K562 (cell line): Measurements from ENCODE around the gene INKA2.

ENCODE experiments used
- E2F4 ChIP-seq: sonication (generic); formaldehyde crosslinking; IDR thresholded peaks from 2 replicates; pipeline ENCODE4 v1.8.0; 2022; ENCODE audit warnings: mild to moderate bottlenecking, low read depth, missing genetic modification reagents
- MCM5 ChIP-seq: fragments of 450-650 bp; IDR thresholded peaks from 2 replicates; pipeline ENCODE4 v1.6.1; 2016; ENCODE audit warnings: low read depth
- MTA2 ChIP-seq: fragments of 450-650 bp; IDR thresholded peaks from 2 replicates; pipeline ENCODE4 v1.6.1; 2016; ENCODE audit warnings: low read depth
- NFYB ChIP-seq: IDR thresholded peaks from 2 replicates; pipeline ENCODE4 v1.6.1; 2011; ENCODE audit warnings: mild to moderate bottlenecking, moderate library complexity; ENCODE audit not compliant: insufficient read length; ENCODE audit errors: extremely low read depth
- POLR2A ChIP-seq: fragments of 450-650 bp; conservative IDR thresholded peaks from 2 replicates; pipeline ENCODE4 v1.6.1; 2016
- TCFL5 ChIP-seq: fragments of 250-450 bp; sonication (Bioruptor Pico); conservative IDR thresholded peaks from 2 replicates; pipeline ENCODE4 v1.6.1; 2021; ENCODE audit warnings: mild to moderate bottlenecking, moderate library complexity, matching md5 sums
- ZNF184 ChIP-seq: sonication (generic); formaldehyde crosslinking; IDR thresholded peaks from 2 replicates; pipeline ENCODE4 v1.5.0; 2020; ENCODE audit warnings: missing genetic modification reagents
- TF ChIP-seq, protein P1 (sequence below), 3 experiments: IDR thresholded peaks in 2 of 3; conservative IDR thresholded peaks in 1 of 3; 2 replicates each; pipeline ENCODE4 v1.5.1; 2011 to 2012; ENCODE audit warnings: low read length in 3 of 3, mild to moderate bottlenecking in 3 of 3, control low read depth in 2 of 3, improper control_type of control experiment in 1 of 3, inconsistent platforms in 1 of 3, low read depth in 1 of 3, mixed read lengths in 1 of 3, moderate library complexity in 1 of 3; ENCODE audit not compliant: insufficient read depth in 2 of 3

DNA sequence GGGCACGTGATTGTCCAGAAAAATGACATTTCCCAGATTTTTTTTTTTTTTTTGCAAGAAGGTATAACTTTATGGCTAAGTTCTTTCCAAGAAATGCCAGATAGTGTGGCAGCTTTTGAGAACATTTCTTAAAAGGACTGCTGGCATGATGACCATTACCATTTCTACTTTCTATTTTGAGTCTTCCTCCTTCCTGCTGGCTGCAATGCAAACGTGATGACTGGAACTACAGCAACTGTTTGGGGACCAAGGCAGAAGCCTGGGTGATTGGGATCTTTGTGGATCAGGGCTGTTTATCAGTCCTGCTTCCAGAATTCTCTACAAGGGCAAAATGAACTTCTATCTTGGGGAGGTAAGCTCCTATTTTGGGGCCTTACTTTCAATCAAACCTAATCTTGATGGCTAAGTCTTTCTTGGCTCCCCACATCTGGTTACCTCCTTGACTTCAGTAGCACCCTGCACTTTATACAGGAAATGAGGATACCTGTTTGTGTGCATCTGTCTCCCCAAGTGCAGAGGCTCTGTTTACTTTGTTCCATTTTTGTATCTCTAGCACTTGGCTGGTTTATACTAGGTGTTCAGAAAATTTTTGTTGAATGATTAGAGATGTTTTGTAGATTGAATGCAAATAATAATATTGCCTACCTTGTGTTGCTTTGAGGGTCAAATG lies 12.8 kb upstream of the INKA2 start:
- no peak for TF ChIP-seq E2F4 (CRISPR knock-in tag)
- TF ChIP-seq, protein P1, sequence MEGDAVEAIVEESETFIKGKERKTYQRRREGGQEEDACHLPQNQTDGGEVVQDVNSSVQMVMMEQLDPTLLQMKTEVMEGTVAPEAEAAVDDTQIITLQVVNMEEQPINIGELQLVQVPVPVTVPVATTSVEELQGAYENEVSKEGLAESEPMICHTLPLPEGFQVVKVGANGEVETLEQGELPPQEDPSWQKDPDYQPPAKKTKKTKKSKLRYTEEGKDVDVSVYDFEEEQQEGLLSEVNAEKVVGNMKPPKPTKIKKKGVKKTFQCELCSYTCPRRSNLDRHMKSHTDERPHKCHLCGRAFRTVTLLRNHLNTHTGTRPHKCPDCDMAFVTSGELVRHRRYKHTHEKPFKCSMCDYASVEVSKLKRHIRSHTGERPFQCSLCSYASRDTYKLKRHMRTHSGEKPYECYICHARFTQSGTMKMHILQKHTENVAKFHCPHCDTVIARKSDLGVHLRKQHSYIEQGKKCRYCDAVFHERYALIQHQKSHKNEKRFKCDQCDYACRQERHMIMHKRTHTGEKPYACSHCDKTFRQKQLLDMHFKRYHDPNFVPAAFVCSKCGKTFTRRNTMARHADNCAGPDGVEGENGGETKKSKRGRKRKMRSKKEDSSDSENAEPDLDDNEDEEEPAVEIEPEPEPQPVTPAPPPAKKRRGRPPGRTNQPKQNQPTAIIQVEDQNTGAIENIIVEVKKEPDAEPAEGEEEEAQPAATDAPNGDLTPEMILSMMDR (IDR thresholded peaks at IDR 0.05 in 2 of 3, conservative IDR thresholded peaks at IDR 0.05 in 1 of 3; ENCODE audit: insufficient read depth in 2 of 3, low read depth in 1 of 3, low read length in 3 of 3) = no peak
- no peak for TF ChIP-seq TCFL5 (CRISPR knock-in tag)
- no peak for TF ChIP-seq NFYB
- no peak for TF ChIP-seq ZNF184 (CRISPR knock-in tag)
- no peak for TF ChIP-seq POLR2A
- TF ChIP-seq MCM5 = no peak
- TF ChIP-seq MTA2 = no peak
